A172 (cell line): ENCODE data around the gene TAS1R3. TPM values are rescaled to one million over a fixed set of nuclear protein-coding genes. Genes with fewer than 3 reads are reported as not detected.
A peak's percentile ranks its signal among the peaks of the same experiment; 100 is the strongest.

ENCODE experiments used
- DNase-seq: peaks from one replicate; pipeline ENCODE4 v3.0.0-alpha.2; 2015; ENCODE audit warnings: low spot score
- total RNA-seq: library from RNA; depleted of rRNA; stranded (reverse); fragments of >200 nt; shearing (Covaris generic); gene quantifications from 2 replicates; pipeline ENCODE4 v1.2.3, GENCODE V29; 2014

TAS1R3 gene
- total RNA-seq, 1 experiment from 2014 or later: 0.33 TPM

DNA sequence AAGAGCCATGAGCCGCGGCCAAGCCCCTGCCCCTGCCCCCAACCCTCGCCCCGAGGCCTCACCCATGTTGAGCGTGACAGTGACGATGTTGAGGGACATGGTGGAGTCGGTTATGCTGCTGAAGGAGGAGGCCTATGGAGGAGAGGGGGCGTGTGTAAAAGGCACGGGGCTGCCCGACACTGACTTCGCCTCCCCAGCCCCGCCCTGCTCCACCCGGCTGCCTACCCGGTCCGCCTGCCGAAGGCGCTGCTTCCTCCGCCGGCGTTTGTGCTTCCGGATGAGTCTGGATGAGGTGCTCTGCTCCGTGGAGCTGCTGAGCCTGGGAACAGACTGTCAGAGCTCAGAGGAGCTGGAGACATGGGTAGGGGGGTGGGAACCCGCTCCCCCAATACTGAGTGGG is 9.1 kb downstream of the TAS1R3 start:
- DNase-seq: no peak

GRCh38 chr1:1340791-1341548 is 9.9 kb downstream of the TAS1R3 start:
- no peak for DNase-seq

DNA sequence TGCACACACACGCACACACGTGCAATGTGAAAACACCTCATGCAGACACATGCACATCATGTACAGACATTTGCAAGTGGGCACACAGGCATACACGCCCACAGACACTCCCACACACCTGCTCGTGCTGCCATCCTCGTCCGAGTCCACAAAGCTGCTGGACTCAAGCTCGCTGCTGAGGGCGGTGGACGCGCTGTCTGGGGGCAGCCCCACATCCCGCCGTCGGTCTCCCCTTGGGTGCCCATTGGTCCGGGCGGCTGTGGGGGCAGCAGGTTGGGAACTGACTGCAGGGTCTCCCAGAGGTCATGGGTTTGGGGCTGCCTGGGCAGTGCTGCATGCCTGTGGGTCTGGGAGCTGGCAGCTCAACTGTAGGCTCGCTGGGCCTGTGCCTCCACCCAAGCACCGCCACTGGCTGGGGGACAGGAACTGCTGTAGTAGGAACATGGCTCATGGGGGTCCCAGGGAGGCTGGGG is 10.5 kb downstream of the TAS1R3 start:
- no peak for DNase-seq

- no peak for DNase-seq
These were observed 11.0 kb downstream of the TAS1R3 start for GRCh38 chr1:1342061-1342562.

GRCh38 chr1:1342584-1343115 is 11.6 kb downstream of the TAS1R3 start:
- DNase-seq: no peak

- no peak for DNase-seq
These were observed 12.8 kb downstream of the TAS1R3 start for GRCh38 chr1:1343811-1344421.

DNA sequence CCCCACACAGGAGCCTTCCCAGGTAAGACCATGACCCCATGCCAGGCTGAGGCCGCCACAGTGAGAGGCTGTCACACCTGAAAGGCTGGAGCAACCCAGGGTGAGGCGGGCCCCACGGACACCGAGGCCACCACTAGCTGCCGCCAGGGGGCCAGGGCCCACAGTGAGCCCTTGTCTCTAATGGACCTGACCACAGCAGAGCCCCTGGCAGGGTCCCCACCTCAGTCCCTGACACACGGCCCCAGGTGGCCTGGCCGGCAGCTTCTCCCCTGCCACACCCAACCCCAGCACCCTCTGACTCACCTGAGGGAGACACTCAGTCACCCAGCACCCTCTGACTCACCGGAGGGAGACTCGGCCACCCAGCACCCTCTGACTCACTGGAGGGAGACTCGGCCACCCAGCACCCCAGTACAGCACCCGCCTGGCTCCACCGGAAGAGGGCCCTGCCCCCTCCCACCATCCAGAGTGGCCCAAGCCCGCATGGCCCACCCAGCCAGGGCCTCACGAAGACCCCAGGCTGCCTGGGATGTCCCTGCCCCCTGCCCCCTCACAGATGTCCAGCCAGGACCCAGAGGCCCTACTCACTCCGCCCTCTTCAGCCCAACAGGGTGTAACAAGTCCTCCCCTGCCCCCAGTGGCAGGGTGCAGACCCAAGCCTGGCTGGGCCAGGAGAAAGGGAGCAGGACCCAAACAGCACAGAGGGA is 13.7 kb downstream of the TAS1R3 start:
- DNase-seq: peak; percentile 91

GRCh38 chr1:1345384-1345783 is 14.3 kb downstream of the TAS1R3 start:
- DNase-seq: no peak

DNA sequence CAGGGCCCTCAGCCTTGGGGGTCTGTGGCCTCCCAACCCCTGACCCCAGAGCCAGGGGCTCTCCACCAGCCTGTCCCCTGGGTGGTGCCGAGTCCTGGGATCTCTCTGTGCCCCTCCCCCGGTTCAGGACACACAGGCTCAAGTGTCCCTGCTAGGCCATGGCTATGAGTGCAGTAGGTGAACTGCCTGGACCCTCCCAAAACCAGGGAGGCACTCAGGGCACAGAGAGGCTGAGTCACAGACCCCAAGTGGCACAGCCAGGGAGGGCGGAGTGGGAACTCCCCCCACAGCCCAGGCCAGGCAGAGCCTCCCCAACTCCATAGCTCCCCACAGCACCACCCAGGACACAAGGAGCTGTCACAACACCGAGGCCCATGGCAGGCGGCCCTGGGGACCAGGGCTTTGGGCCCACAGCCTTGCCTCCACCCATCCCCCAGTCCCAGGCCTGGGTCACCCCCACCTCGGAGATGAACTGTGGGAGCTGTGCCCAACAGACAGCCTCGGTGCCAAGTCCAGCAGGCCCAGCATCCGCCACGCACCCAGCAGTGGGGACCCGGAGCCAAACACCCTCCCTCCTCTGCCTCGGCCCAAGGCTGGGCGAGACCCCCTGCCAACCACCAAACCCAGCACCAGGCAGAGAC is 14.9 kb downstream of the TAS1R3 start:
- no peak for DNase-seq

- no peak for DNase-seq
These were observed 15.4 kb downstream of the TAS1R3 start for GRCh38 chr1:1346501-1346890.

DNA sequence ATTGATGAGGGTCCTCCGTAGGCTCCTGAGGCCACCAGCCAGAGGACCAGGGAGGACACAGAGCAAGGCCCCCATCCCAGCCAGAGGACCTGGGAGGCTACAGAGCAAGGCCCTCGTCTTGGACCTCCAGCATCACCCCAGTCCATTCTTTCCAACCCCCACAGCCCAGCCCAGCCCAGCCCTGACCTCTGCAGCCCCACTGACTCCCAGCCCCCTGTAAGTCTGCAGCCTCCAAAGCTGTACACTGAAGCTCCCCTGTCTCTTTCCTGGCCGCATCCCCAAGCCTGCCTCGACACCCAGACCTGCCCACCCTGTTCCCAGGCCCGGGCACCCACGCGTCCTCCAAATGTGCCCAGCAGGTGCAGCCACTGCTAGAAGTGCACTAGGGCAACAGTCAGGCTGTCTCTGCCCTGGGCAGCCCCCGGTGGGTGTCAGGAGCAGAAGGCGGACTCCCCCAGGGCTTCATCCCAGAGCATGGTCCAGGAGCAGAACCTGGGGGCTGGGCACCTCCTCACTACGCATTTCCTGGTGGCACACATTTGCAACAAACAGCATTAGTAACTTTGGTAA is 16.0 kb downstream of the TAS1R3 start:
- DNase-seq: no peak

GRCh38 chr1:1347663-1348419 is 16.8 kb downstream of the TAS1R3 start:
- DNase-seq: no peak

DNA sequence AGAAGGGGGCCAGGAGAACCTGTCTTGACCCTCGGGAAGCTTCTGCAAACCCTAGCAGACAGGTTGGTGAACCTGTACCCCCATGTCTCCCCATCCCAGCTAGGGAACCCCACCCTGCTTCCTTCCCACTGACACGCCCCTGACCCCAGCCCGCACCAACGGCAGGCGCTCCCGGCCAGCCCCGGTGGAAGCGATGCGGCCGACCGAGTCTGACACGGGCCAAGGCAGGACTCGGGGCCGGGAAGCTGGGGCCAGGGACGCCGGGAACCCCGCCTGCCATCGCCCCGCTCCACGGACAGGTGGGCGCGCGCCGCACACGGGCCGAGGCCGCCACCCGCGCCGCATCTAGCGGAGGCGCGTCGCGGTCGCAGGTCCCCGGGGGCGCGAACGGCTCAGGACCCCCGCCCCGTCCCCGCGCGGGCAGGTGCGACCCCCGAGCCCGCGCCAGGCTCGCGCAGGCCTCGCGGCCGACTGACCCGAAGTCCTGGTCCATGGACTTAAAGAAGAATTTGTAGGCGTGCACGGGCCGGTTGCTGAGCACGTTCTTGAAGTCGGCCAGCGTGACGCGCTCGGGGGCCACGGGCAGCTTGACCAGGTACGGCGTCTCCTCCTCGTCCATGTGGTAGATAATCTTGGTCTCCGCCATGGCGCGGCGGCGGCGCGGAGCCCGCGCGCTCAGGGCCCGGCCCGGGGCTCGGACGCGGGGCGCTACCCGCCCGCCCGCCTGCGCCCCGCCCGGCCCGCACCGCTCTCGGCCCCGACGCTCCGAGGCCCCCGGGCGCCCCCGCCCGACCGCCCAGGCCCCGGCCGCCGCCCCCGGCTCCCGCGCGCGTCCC is 17.6 kb downstream of the TAS1R3 start:
- no peak for DNase-seq

GRCh38 chr1:1349256-1350012 is 18.4 kb downstream of the TAS1R3 start, which contains the start of gene DVL1:
Gene DVL1, minus strand, starts transcription at chr1:1349418. Its CDS starts 353 bp downstream, at chr1:1349065.
- DNase-seq: no peak

DNA sequence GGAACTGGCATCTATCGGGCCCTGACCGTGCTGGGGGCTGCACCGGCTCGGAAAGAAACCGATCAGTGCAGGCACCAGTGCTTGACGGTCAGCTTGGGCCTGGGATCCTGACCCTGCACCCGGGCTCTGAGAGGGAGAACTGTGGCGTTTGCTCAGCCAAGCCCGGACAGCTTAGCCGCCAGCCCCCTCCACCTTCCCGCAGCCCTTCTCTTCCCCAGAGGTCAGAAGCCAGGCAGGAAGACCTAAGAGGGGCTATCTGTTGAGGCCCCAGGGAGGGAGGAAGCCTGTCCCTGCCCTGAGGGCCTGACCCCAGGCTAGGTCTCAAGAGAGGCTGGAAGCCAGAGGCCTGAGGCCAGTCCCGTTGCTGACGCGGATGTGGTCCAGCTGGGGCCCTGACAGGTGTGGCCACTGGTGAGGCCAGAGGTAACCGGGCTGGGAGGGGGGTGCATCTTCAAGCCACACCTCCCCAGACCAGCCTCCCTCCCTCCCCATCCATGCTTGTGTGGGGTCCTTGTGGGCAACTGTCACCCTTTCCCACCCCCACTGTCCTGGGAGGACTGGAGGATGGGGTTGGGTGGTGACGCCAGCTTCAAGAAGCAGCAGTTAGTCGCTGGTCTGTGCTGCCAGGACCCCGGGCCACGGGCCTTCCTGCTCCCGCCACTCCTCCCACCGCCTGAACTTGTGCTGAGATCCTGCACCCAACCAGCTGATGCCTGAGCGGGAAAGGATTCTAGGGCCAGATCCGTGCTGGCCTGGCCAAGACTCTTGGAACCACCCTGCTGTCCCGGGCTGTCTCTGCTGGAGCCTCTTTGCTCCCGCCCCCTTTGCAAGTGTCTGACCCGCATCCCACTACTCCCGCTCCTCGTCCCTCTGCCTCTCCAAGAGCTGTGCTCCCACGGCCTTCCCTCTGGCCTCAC is 20.7 kb downstream of the TAS1R3 start:
- DNase-seq: no peak

- DNase-seq: no peak
These were observed 21.8 kb downstream of the TAS1R3 start for GRCh38 chr1:1352786-1353388.

DNA sequence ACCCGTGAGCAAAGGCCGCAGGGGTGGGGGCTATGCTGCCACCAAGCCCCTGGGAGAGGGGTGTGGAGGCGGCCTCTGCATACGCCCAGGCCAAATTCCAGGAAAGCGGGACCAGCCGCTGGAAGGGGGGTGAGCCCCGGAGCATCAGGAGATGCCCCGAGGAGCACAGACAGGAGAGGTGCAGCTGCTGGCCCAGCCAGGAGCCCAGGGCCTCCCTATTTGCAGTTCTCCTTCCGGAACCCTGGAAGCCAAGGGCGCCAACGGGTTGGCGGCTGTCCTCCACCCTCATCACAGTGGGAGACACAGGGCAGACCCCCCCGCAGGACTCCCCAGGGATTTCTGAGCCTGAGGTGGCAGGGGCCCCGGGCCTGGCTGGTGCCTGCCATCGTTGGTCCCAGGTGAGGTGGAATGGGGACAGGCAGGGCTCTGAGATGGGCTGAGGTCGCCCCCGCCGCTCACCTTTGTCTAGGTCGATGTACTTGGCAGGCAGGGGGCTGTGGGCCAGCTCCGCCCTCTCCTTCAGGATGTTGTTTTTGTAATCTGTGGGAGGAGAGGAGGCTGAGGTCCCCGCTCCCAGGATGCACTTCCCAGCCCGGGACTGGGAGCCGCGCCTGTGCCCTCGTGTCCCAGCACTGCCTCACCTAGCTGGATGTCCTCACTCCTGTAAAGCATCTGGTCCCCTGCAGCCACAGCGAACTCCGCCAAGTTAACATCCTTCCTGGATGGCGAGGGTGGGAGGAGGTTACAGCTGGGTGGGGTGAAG is 22.5 kb downstream of the TAS1R3 start:
- no peak for DNase-seq
